ENCODE measurements around the gene AK1.

AK1 gene

GRCh38 chr9:127903557-127904475, 26.3 kb upstream of the AK1 start:
- H3K4me3 ChIP-seq (replicated peaks in 1 of 2; ENCODE audit: low read depth in 2 of 2, low read length in 2 of 2): no peak overlapping the region
- DNase-seq (ENCODE audit: low read depth in 2 of 2): peak in 1 of 2 donors; percentile 48
- TF ChIP-seq CTCF (IDR thresholded peaks at IDR 0.05; ENCODE audit: low read depth, low read length): no peak

- DNase-seq (ENCODE audit: low read depth in 2 of 2): peak; percentile 63 to 88
- peak within 1 kb of the TSS; percentile 92 to 94 for H3K4me3 ChIP-seq (replicated peaks in 1 of 2; ENCODE audit: low read depth in 2 of 2, low read length in 2 of 2)
- TF ChIP-seq CTCF (IDR thresholded peaks at IDR 0.05; ENCODE audit: low read depth, low read length): no peak
These were observed 21.9 kb upstream of the AK1 start, which contains the start of gene ST6GALNAC6 for GRCh38 chr9:127899128-127899943. Gene ST6GALNAC6 (minus strand): TSS chr9:127899603. CDS start chr9:127897981, 1,622 bp downstream.

GRCh38 chr9:127898433-127899127, 21.1 kb upstream of the AK1 start:
- peak overlapping the region; percentile 92 to 94 for H3K4me3 ChIP-seq (replicated peaks in 1 of 2; ENCODE audit: low read depth in 2 of 2, low read length in 2 of 2)
- no peak for TF ChIP-seq CTCF (IDR thresholded peaks at IDR 0.05; ENCODE audit: low read depth, low read length)
- DNase-seq (ENCODE audit: low read depth in 2 of 2): peak; percentile 77 to 97

- H3K4me3 ChIP-seq (replicated peaks in 1 of 2; ENCODE audit: low read depth in 2 of 2, low read length in 2 of 2): peak overlapping the region; percentile 27 to 32
- peak; percentile 70 to 95 for DNase-seq (ENCODE audit: low read depth in 2 of 2)
- no peak for TF ChIP-seq CTCF (IDR thresholded peaks at IDR 0.05; ENCODE audit: low read depth, low read length)
These were observed 19.8 kb upstream of the AK1 start for GRCh38 chr9:127897193-127897692.

- TF ChIP-seq CTCF (IDR thresholded peaks at IDR 0.05; ENCODE audit: low read depth, low read length): no peak
- H3K4me3 ChIP-seq (replicated peaks in 1 of 2; ENCODE audit: low read depth in 2 of 2, low read length in 2 of 2): peak overlapping the region in 1 of 2 donors; percentile 32
- no peak for DNase-seq (ENCODE audit: low read depth in 2 of 2)
These were observed 19.1 kb upstream of the AK1 start for GRCh38 chr9:127896395-127897192.
